Measurements from ENCODE around the gene ITGB3.

DNA sequence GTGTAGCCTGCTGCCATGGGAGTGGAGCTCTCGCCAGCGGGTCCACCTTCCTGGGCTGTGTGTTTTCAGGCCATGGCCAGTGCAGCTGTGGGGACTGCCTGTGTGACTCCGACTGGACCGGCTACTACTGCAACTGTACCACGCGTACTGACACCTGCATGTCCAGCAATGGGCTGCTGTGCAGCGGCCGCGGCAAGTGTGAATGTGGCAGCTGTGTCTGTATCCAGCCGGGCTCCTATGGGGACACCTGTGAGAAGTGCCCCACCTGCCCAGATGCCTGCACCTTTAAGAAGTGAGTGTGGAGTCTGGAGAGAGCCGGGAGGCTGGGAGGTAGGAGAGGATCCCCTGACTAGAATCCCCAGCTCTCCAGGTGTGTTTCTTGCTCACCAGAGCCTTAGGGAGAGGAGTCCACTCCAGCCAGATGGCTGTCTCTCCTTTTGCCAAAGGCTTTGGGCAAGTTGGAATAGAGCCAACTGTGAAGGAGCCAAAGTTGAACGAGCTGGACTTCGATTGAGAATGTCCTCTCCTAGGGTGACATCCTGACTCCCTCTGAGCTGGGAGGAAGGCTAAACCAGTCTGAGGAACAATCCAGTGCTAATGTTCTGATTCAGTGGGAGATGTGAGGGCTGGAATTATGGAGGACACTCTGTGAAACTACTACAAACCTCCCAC is 45.7 kb downstream of the ITGB3 start:
- TF ChIP-seq CTCF (conservative IDR thresholded peaks at IDR 0.05; ENCODE audit: low read depth, low read length) (no peak), MAZ (IDR thresholded peaks at IDR 0.05; ENCODE audit: borderline replicate concordance, low read depth, low read length) (no peak), BHLHE40 (IDR thresholded peaks at IDR 0.05; ENCODE audit: low read depth, low read length) (no peak), MAFK (IDR thresholded peaks at IDR 0.05; ENCODE audit: low read depth, low read length) (no peak), ELK1 (IDR thresholded peaks at IDR 0.05; ENCODE audit: borderline replicate concordance, low read depth, low read length) (no peak)
